LNCaP clone FGC (cell line): ENCODE results near the gene TRAF3IP3.

ENCODE experiments used
- DNase-seq: peaks from one replicate; pipeline ENCODE4 v3.0.0-alpha.2; 2011; ENCODE audit warnings: low read depth
- H3K4me3 ChIP-seq: 2 replicates; pipeline ENCODE4 v1.5.1; 2011; ENCODE audit warnings: mild to moderate bottlenecking, low read depth, low read length, control low read depth
- CTCF ChIP-seq: IDR thresholded peaks from 2 replicates; pipeline ENCODE4 v1.5.1; 2012; ENCODE audit warnings: mild to moderate bottlenecking; ENCODE audit not compliant: control insufficient read depth, insufficient read depth; ENCODE audit errors: extremely low read depth

Gene TRAF3IP3

GRCh38 chr1:209723756-209724693, 31.8 kb upstream of the TRAF3IP3 start:
- no peak for TF ChIP-seq CTCF
- H3K4me3 ChIP-seq, result no peak overlapping the region
- DNase-seq, result no peak

GRCh38 chr1:209727286-209727685, 28.6 kb upstream of the TRAF3IP3 start:
- no peak for DNase-seq
- TF ChIP-seq CTCF, result no peak
- no peak overlapping the region for H3K4me3 ChIP-seq

GRCh38 chr1:209727785-209728184, 28.1 kb upstream of the TRAF3IP3 start:
- H3K4me3 ChIP-seq, result no peak overlapping the region
- TF ChIP-seq CTCF, result no peak
- DNase-seq, result no peak

GRCh38 chr1:209728466-209728865, 27.4 kb upstream of the TRAF3IP3 start:
- H3K4me3 ChIP-seq, result no peak overlapping the region
- no peak for TF ChIP-seq CTCF
- no peak for DNase-seq

- no peak overlapping the region for H3K4me3 ChIP-seq
- TF ChIP-seq CTCF, result no peak
- no peak for DNase-seq
Observed at GRCh38 chr1:209729436-209729835, 26.4 kb upstream of the TRAF3IP3 start.

- DNase-seq, result no peak
- TF ChIP-seq CTCF, result no peak
- no peak overlapping the region for H3K4me3 ChIP-seq
Observed at GRCh38 chr1:209732725-209733124, 23.1 kb upstream of the TRAF3IP3 start.
